NB4 (cell line): ENCODE results near the gene CLTCL1.

ENCODE experiments used
- CTCF ChIP-seq: IDR thresholded peaks from one replicate; pipeline ENCODE4 v1.5.1; 2012; ENCODE audit warnings: low read depth, low read length
- MAX ChIP-seq: IDR thresholded peaks from 2 replicates; pipeline ENCODE4 v1.6.1; 2011; ENCODE audit warnings: low read depth, low read length
- POLR2A ChIP-seq: IDR thresholded peaks from 2 replicates; pipeline ENCODE4 v1.6.1; 2011; ENCODE audit warnings: mild to moderate bottlenecking; ENCODE audit not compliant: insufficient read length; ENCODE audit errors: extremely low read depth

DNA sequence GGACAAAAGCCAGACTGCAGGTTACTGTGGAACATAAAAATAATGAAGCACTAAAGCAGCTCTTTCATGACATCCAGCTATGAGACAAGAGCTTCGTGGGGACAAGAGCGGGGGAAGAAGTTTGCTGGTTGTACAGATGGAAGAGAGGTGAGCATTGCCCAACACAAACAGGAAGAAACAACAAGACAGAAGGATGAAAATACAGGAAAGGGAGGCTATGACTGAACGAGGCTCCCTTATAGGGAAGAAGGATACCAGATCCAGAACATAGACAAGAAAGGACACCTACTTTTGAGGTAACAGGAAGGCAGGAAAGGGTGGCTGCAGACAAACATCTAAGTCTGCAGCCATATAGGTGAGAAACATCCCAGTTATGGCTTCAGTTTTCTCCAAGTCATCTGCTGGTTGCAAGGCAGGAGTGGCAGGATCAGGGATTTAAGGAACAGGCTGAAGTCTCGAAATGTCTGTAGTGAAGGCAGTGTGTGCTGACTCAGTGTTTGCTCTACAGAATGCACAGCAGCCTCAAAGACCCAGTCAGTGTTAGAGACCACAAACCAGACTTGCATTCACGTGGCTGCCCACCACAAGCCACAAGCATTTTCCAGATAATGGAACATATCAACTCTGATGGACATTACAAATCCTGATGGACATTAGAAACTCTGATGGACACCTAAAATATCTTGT, 1.9 kb downstream of the CLTCL1 start:
- TF ChIP-seq CTCF (no peak), POLR2A (no peak), MAX (no peak)
